ENCODE data around the gene PAF1. TPM values are rescaled to one million over a fixed set of nuclear protein-coding genes. Genes with fewer than 3 reads are reported as not detected.

The PAF1 gene
- total and polyA plus RNA-seq, 2 donors (not counting 3 experiments of a cell fraction or from before 2014, with no cell fraction given): 55.1 to 90.8 TPM

DNA sequence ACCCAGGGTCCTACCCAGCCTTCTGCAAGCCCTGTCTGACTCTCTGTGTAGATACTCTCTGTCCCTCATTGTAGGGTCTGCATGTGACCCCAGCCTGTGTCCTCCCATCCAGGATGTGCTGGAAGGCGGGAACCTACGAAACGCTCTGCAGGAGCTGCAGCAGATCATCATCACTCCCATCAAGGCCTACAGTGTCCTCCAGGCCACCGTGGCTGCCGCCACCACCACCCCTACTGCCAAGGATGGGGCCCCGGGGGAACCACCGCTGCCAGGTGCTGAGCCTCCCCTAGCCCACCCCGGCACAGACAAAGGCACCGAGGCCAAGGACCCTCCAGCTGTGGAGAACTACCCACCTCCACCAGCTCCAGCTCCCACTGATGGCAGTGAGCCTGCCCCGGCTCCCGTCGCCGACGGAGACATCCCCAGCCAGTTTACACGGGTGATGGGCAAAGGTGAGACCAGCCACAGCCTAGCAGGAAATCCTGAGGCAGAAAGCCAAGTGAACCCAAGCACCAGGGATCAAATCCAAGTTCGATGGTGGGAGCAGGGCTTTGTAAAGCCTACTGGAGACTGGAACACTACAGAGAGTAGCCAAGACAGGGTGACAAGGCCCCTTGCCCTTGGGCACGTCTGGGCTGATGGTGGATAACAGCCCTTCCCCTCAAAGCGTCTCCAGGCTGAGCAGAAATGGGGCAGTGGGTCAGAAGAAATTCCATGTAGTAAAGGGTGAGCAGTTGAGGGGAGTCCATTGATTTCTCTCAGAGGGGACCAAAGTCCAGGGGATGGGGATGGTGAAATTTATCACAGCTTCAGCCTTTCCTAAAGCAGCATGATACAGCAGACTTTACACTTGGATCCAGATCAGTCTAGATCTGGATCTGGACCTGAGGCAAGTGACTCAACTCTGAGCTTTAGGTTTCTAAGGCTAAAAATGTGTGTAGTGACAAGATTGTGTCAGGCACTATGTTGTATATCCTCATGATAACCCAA is 13.2 kb downstream of the PAF1 start:
- Histone ChIP-seq H3K4me3 (replicated peaks in 1 of 3; ENCODE audit: insufficient read depth in 1 of 3, low read depth in 1 of 3, low read length in 3 of 3) (no peak overlapping the region), H3K9me3 (replicated peaks; ENCODE audit: control insufficient read depth, insufficient read depth, low read length) (no peaks in the 10 kb centered on the region), H3K27ac (ENCODE audit: insufficient read depth, low read depth, low read length) (no peak overlapping the region), H2AFZ (ENCODE audit: low read depth, low read length) (no peak overlapping the region), H3K9ac (replicated peaks; ENCODE audit: extremely low read depth, insufficient read depth, low read length) (no peak overlapping the region), H3K27me3 (ENCODE audit: control insufficient read depth in 2 of 2, insufficient read depth in 2 of 2, low read length in 2 of 2) (no peaks in the 10 kb centered on the region), H3K79me2 (ENCODE audit: control insufficient read depth, insufficient read depth, low read length) (peaks cover 2% of the 10 kb centered on the region), H3K9me1 (replicated peaks; ENCODE audit: control insufficient read depth, extremely low read depth, insufficient read depth, low read length) (no peaks in the 10 kb centered on the region), H4K20me1 (replicated peaks; ENCODE audit: control insufficient read depth, extremely low read depth, insufficient read depth, low read length) (no peaks in the 10 kb centered on the region), H3K36me3 (ENCODE audit: control insufficient read depth in 2 of 2, extremely low read depth in 1 of 2, insufficient read depth in 2 of 2, low read length in 2 of 2) (peaks cover 26 to 63% of the 10 kb centered on the region in 2 experiments), H3K4me1 (ENCODE audit: control insufficient read depth, extremely low read depth, insufficient read depth, low read length) (peaks cover 7% of the 10 kb centered on the region), H3K4me2 (ENCODE audit: insufficient read depth, low read length) (no peak overlapping the region)
- ChIA-PET POLR2A (no interaction called here), CTCF (no interaction called here)
- intact Hi-C loops (cut with micrococcal nuclease): no loop called here
- dilution Hi-C loops (cut with MboI; ENCODE audit: extremely low pct_ligation_motif_present, low sequenced_read_pairs): no loop called here
- TF ChIP-seq, protein P1, sequence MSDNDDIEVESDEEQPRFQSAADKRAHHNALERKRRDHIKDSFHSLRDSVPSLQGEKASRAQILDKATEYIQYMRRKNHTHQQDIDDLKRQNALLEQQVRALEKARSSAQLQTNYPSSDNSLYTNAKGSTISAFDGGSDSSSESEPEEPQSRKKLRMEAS (IDR thresholded peaks at IDR 0.05; ENCODE audit: insufficient read depth, insufficient read length): no peak
- TF ChIP-seq POLR2AphosphoS5 (IDR thresholded peaks at IDR 0.05; ENCODE audit: insufficient read depth, low read depth, low read length) (no peak), MYC (IDR thresholded peaks at IDR 0.05; ENCODE audit: low read depth, low read length) (no peak), GATA2 (IDR thresholded peaks at IDR 0.05; ENCODE audit: insufficient read depth, insufficient read length, low read depth, low read length) (no peak), POLR2A (IDR thresholded peaks at IDR 0.05; ENCODE audit: low read depth, low read length) (no peak), EZH2 (IDR thresholded peaks at IDR 0.05; ENCODE audit: borderline replicate concordance, low read depth, low read length, severe bottlenecking) (no peak), FOS (IDR thresholded peaks at IDR 0.05; ENCODE audit: borderline replicate concordance, insufficient read depth, low read length) (no peak), JUN (IDR thresholded peaks at IDR 0.05; ENCODE audit: borderline replicate concordance, insufficient read depth, insufficient read length, low read depth) (no peak)
- TF ChIP-seq, protein P2, sequence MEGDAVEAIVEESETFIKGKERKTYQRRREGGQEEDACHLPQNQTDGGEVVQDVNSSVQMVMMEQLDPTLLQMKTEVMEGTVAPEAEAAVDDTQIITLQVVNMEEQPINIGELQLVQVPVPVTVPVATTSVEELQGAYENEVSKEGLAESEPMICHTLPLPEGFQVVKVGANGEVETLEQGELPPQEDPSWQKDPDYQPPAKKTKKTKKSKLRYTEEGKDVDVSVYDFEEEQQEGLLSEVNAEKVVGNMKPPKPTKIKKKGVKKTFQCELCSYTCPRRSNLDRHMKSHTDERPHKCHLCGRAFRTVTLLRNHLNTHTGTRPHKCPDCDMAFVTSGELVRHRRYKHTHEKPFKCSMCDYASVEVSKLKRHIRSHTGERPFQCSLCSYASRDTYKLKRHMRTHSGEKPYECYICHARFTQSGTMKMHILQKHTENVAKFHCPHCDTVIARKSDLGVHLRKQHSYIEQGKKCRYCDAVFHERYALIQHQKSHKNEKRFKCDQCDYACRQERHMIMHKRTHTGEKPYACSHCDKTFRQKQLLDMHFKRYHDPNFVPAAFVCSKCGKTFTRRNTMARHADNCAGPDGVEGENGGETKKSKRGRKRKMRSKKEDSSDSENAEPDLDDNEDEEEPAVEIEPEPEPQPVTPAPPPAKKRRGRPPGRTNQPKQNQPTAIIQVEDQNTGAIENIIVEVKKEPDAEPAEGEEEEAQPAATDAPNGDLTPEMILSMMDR (IDR thresholded peaks at IDR 0.05; ENCODE audit: extremely low read depth in 1 of 2, insufficient read depth in 1 of 2, low read depth in 1 of 2, low read length in 2 of 2): no peak
- FAIRE-seq: no peak
- BruUV-seq (replicated peaks): no TSS peak
- DNase-seq (ENCODE audit: low read depth, low spot score): no peak

All from endothelial cell of umbilical vein (primary cell).